SK-N-SH treated with all-trans-retinoic acid at 6 μM for 48 hours (cell line): ENCODE results near the gene BLID.
A peak's percentile ranks its signal among the peaks of the same experiment; 100 is the strongest.

Experiments
- ATAC-seq: fragments of 200-7000 bp; cut with Tn5 transposase; 3 replicates; pipeline ENCODE4 v1.9.1; 2020; ENCODE audit warnings: mild to moderate bottlenecking, moderate library complexity
- ARNTL ChIP-seq: fragments of 450-650 bp; formaldehyde crosslinking; IDR thresholded peaks from 2 replicates; pipeline ENCODE4 v1.5.0; 2020; ENCODE audit warnings: low read depth, mild to moderate bottlenecking, moderate library complexity, borderline replicate concordance
- BACH2 ChIP-seq: fragments of 250-450 bp; sonication (Bioruptor Pico); IDR thresholded peaks from 2 replicates; pipeline ENCODE4 v1.9.0; 2021; ENCODE audit warnings: mild to moderate bottlenecking, borderline replicate concordance
- CSDC2 ChIP-seq: fragments of 250-450 bp; sonication (Bioruptor Pico); IDR thresholded peaks from 2 replicates; pipeline ENCODE4 v1.5.0; 2020; ENCODE audit warnings: mild to moderate bottlenecking, moderate library complexity
- ESRRG ChIP-seq: fragments of 250-450 bp; sonication (Bioruptor Pico); IDR thresholded peaks from 2 replicates; pipeline ENCODE4 v1.6.1; 2021; ENCODE audit warnings: mild to moderate bottlenecking
- GLIS3 ChIP-seq: fragments of 250-450 bp; sonication (Bioruptor Pico); IDR thresholded peaks from 2 replicates; pipeline ENCODE4 v1.5.0; 2020; ENCODE audit warnings: mild to moderate bottlenecking, moderate library complexity
- ISL1 ChIP-seq: fragments of 250-450 bp; sonication (Bioruptor Pico); IDR thresholded peaks from 2 replicates; pipeline ENCODE4 v2.1.2; 2022; ENCODE audit warnings: mild to moderate bottlenecking, moderate library complexity
- OSR1 ChIP-seq: fragments of 250-450 bp; sonication (Bioruptor Pico); IDR thresholded peaks from 2 replicates; pipeline ENCODE4 v1.8.0; 2022; ENCODE audit warnings: moderate library complexity, mild to moderate bottlenecking, inconsistent platforms
- PPARA ChIP-seq: fragments of 250-450 bp; sonication (Bioruptor Pico); IDR thresholded peaks from 2 replicates; pipeline ENCODE4 v1.5.0; 2020; ENCODE audit warnings: mild to moderate bottlenecking, borderline replicate concordance
- RARB ChIP-seq: fragments of 250-450 bp; sonication (Bioruptor Pico); IDR thresholded peaks from 2 replicates; pipeline ENCODE4 v1.8.0; 2021; ENCODE audit warnings: mild to moderate bottlenecking, moderate library complexity
- SNAI2 ChIP-seq: fragments of 250-450 bp; sonication (Bioruptor Pico); IDR thresholded peaks from 2 replicates; pipeline ENCODE4 v1.5.0; 2020; ENCODE audit warnings: mild to moderate bottlenecking, moderate library complexity
- TCF4 ChIP-seq: fragments of 250-450 bp; sonication (Bioruptor Pico); IDR thresholded peaks from 2 replicates; pipeline ENCODE4 v1.8.0; 2021; ENCODE audit warnings: mild to moderate bottlenecking, moderate library complexity, borderline replicate concordance
- TOX ChIP-seq: fragments of 250-450 bp; sonication (Bioruptor Pico); IDR thresholded peaks from 2 replicates; pipeline ENCODE4 v1.8.0; 2021; ENCODE audit warnings: mild to moderate bottlenecking, moderate library complexity, borderline replicate concordance
- ZC3H10 ChIP-seq: fragments of 250-450 bp; sonication (Bioruptor Pico); IDR thresholded peaks from 2 replicates; pipeline ENCODE4 v1.5.1; 2021; ENCODE audit warnings: mild to moderate bottlenecking, moderate library complexity
- ZFP3 ChIP-seq: fragments of 250-450 bp; sonication (Bioruptor Pico); IDR thresholded peaks from 2 replicates; pipeline ENCODE4 v1.5.0; 2020; ENCODE audit warnings: mild to moderate bottlenecking, moderate library complexity
- ZFP30 ChIP-seq: fragments of 450-650 bp; formaldehyde crosslinking; IDR thresholded peaks from 2 replicates; pipeline ENCODE4 v1.5.0; 2022; ENCODE audit warnings: mild to moderate bottlenecking, moderate library complexity
- ZNF565 ChIP-seq: fragments of 450-650 bp; formaldehyde crosslinking; conservative IDR thresholded peaks from 2 replicates; pipeline ENCODE4 v1.5.0; 2020; ENCODE audit warnings: low read depth, mild to moderate bottlenecking, moderate library complexity
- ZNF70 ChIP-seq: fragments of 450-650 bp; formaldehyde crosslinking; IDR thresholded peaks from 2 replicates; pipeline ENCODE4 v1.5.0; 2020; ENCODE audit warnings: mild to moderate bottlenecking, moderate library complexity
- ZNF8 ChIP-seq: fragments of 450-650 bp; formaldehyde crosslinking; IDR thresholded peaks from 2 replicates; pipeline ENCODE4 v1.5.0; 2020; ENCODE audit warnings: mild to moderate bottlenecking, moderate library complexity
- TF ChIP-seq, protein P1 (sequence below): fragments of 250-450 bp; sonication (Bioruptor Pico); IDR thresholded peaks from 2 replicates; pipeline ENCODE4 v1.5.0; 2020; ENCODE audit warnings: mild to moderate bottlenecking, moderate library complexity
- TF ChIP-seq, protein P2 (sequence below): fragments of 250-450 bp; sonication (Bioruptor Pico); IDR thresholded peaks from 2 replicates; pipeline ENCODE4 v1.8.0; 2020; ENCODE audit warnings: mild to moderate bottlenecking, moderate library complexity, borderline replicate concordance
- TF ChIP-seq, protein P3 (sequence below): fragments of 250-450 bp; sonication (Bioruptor Pico); IDR thresholded peaks from 2 replicates; pipeline ENCODE4 v1.5.1; 2021; ENCODE audit warnings: mild to moderate bottlenecking, moderate library complexity

Gene BLID

DNA sequence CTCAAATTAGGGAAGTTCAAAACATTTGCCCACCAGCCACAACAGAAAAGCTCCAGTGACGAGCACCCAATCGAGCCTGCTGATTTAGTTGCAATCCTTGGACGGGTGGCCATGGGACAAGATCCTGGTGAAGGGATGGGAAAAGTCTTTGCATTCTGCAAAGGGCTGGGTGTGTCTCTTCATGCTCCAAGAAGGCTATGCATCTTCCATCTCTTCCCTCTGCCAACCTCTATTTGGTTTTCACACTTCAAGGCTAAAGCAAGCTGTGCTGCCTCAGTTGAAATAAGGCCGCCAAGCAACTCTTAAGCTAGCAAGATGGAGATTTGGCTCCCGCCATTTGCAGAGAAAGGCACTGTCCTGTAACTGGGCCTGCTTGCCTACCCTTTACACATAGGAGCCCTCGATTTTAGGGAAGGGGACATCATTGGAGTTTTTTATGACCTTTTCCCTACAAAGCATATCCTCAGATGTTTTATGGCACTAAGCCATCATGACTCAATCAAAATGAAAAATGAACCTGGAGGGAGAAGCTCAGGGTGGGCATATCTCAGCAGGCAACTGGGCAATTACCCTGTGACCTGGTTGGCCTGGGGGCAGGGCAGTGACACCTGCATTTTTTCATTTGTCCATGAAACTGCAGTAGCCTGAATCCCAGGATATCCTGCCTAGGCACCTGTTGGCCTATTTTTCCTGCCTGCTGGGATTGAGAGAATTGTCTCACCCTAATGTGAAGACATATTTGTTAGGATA is 45.0 kb upstream of the BLID start:
- TF ChIP-seq CSDC2 (CRISPR knock-in tag) = no peak
- TF ChIP-seq ESRRG (CRISPR knock-in tag) = no peak
- TF ChIP-seq TOX (CRISPR knock-in tag) = no peak
- TF ChIP-seq RARB (CRISPR knock-in tag) = no peak
- no peak for TF ChIP-seq ZC3H10 (CRISPR knock-in tag)
- TF ChIP-seq, protein P1, sequence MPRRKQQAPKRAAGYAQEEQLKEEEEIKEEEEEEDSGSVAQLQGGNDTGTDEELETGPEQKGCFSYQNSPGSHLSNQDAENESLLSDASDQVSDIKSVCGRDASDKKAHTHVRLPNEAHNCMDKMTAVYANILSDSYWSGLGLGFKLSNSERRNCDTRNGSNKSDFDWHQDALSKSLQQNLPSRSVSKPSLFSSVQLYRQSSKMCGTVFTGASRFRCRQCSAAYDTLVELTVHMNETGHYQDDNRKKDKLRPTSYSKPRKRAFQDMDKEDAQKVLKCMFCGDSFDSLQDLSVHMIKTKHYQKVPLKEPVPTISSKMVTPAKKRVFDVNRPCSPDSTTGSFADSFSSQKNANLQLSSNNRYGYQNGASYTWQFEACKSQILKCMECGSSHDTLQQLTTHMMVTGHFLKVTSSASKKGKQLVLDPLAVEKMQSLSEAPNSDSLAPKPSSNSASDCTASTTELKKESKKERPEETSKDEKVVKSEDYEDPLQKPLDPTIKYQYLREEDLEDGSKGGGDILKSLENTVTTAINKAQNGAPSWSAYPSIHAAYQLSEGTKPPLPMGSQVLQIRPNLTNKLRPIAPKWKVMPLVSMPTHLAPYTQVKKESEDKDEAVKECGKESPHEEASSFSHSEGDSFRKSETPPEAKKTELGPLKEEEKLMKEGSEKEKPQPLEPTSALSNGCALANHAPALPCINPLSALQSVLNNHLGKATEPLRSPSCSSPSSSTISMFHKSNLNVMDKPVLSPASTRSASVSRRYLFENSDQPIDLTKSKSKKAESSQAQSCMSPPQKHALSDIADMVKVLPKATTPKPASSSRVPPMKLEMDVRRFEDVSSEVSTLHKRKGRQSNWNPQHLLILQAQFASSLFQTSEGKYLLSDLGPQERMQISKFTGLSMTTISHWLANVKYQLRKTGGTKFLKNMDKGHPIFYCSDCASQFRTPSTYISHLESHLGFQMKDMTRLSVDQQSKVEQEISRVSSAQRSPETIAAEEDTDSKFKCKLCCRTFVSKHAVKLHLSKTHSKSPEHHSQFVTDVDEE = no peak
- TF ChIP-seq ZFP3 = no peak
- no peak for TF ChIP-seq ZNF70 (CRISPR knock-in tag)
- no peak for TF ChIP-seq ARNTL
- TF ChIP-seq, protein P2, sequence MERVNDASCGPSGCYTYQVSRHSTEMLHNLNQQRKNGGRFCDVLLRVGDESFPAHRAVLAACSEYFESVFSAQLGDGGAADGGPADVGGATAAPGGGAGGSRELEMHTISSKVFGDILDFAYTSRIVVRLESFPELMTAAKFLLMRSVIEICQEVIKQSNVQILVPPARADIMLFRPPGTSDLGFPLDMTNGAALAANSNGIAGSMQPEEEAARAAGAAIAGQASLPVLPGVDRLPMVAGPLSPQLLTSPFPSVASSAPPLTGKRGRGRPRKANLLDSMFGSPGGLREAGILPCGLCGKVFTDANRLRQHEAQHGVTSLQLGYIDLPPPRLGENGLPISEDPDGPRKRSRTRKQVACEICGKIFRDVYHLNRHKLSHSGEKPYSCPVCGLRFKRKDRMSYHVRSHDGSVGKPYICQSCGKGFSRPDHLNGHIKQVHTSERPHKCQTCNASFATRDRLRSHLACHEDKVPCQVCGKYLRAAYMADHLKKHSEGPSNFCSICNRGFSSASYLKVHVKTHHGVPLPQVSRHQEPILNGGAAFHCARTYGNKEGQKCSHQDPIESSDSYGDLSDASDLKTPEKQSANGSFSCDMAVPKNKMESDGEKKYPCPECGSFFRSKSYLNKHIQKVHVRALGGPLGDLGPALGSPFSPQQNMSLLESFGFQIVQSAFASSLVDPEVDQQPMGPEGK (CRISPR knock-in tag) = no peak
- no peak for TF ChIP-seq SNAI2 (CRISPR knock-in tag)
- no peak for TF ChIP-seq ZFP30 (CRISPR knock-in tag)
- TF ChIP-seq ZNF565 (CRISPR knock-in tag) = no peak
- TF ChIP-seq, protein P3, sequence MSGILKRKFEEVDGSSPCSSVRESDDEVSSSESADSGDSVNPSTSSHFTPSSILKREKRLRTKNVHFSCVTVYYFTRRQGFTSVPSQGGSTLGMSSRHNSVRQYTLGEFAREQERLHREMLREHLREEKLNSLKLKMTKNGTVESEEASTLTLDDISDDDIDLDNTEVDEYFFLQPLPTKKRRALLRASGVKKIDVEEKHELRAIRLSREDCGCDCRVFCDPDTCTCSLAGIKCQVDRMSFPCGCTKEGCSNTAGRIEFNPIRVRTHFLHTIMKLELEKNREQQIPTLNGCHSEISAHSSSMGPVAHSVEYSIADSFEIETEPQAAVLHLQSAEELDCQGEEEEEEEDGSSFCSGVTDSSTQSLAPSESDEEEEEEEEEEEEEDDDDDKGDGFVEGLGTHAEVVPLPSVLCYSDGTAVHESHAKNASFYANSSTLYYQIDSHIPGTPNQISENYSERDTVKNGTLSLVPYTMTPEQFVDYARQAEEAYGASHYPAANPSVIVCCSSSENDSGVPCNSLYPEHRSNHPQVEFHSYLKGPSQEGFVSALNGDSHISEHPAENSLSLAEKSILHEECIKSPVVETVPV = no peak
- TF ChIP-seq PPARA (CRISPR knock-in tag) = no peak
- TF ChIP-seq GLIS3 (CRISPR knock-in tag) = no peak
- TF ChIP-seq ZNF8 (CRISPR knock-in tag) = no peak
- no peak for TF ChIP-seq ISL1 (CRISPR knock-in tag)
- ATAC-seq = no peak

DNA sequence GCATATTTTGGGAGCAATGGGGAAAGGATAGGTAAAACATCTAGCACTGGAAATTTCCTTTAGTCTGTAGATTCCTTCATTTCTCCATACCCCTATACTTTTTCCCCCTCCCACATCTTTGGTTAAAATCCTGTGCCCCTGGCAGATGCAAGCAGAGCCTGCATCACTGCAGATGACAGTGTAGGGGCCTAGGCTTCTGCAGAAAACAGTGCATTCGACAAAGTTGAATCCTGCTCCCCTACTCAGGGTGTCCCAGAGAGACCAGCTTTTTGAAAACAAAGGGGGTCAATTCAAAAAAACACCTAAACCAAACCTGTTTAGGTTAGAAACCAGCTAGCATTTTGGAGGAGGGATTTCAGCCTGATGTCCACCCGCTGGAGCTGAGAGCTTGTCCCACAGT is 43.8 kb upstream of the BLID start:
- no peak for TF ChIP-seq ISL1 (CRISPR knock-in tag)
- TF ChIP-seq ZNF8 (CRISPR knock-in tag) = no peak
- TF ChIP-seq PPARA (CRISPR knock-in tag) = no peak
- TF ChIP-seq, protein P3 = no peak
- TF ChIP-seq BACH2 (CRISPR knock-in tag) = no peak
- TF ChIP-seq GLIS3 (CRISPR knock-in tag) = no peak
- no peak for TF ChIP-seq ZNF565 (CRISPR knock-in tag)
- TF ChIP-seq, all 23 proteins: peak for 0
- ATAC-seq = 0 out of 3 replicates have a peak, but pooled peaks have one; percentile 6

DNA sequence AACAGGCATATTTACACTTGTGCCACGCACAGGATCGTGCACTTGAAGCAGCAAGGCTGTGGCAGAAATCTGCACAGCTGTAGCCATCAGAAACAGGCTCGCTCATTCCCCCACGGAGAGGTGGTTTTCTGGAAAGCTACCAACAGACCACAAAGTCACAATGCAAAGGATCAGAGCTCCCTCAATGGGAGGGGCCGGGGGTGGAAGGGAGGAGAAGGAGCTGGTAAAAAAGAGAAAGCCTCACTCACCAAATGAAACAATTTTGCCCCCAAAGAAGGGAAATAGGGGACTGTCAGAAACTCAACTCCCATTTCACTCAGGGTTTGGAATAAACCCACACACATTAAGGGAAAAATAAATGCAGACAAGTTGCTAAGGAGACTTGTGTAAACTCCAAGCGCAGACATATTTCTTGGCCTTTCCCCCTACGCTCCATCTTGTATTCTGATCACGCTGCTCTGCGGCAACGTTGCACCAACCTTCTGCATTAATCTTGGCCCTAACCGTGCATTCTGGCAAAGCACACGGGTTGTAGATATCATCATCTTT is 43.2 kb upstream of the BLID start:
- ATAC-seq = peak; percentile 47
- TF ChIP-seq ZNF70 (CRISPR knock-in tag) (no peak), TCF4 (CRISPR knock-in tag) (no peak), ISL1 (CRISPR knock-in tag) (no peak), CSDC2 (CRISPR knock-in tag) (no peak)

DNA sequence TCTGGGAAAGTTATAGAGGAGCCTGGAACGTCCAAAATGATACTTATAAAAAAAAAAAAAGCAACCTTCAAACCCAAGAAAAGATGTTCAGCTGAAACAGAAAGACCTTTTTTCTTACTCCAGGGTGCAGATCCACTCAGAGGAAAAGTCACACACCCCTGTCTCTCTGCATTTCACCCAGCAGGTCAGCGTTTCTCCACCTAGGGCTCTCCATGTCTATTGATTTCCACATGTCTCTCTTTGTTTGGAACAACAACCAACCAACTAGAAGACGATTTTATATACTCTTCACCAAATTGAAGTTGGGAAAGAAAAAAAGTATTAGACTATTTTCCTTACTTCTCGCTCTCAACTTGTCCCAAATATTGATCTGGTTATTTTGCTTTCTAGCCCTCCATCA is 42.2 kb upstream of the BLID start:
- peak; percentile 37 for ATAC-seq
- no peak for TF ChIP-seq OSR1 (CRISPR knock-in tag)
- TF ChIP-seq ZC3H10 (CRISPR knock-in tag) = no peak
- TF ChIP-seq RARB (CRISPR knock-in tag) = no peak
- TF ChIP-seq, all 23 proteins: peak for 0
